Left lung (tissue), 10 donors: ENCODE measurements around the gene ADCY3. TPM values are rescaled to one million over a fixed set of nuclear protein-coding genes. Genes with fewer than 3 reads are reported as not detected.

ENCODE experiments used
- ATAC-seq: fragments of 200-7000 bp; cut with Tn5 transposase; one replicate; pipeline ENCODE4 v1.9.1; 2020; ENCODE audit warnings: moderate library complexity
- DNase-seq, 4 donors: peaks; one replicate each; pipeline ENCODE4 v3.0.0-alpha.2; 2013 to 2020
- H3K27ac ChIP-seq, 2 donors: fragments of 200-600 bp; sonication (generic) in 1 of 2; one replicate each; pipeline versions ENCODE4 v1.5.0 to v1.8.0; 2020 to 2021
- H3K27me3 ChIP-seq, 2 donors: fragments of 200-600 bp; sonication (generic) in 1 of 2; one replicate each; pipeline versions ENCODE4 v1.5.0 to v1.8.0; 2020 to 2021
- H3K36me3 ChIP-seq, 2 donors: fragments of 200-600 bp; sonication (generic) in 1 of 2; one replicate each; pipeline versions ENCODE4 v1.5.0 to v1.8.0; 2020 to 2021
- H3K4me1 ChIP-seq, 2 donors: fragments of 200-600 bp; one replicate each; pipeline ENCODE4 v1.8.0; 2021
- H3K4me3 ChIP-seq, 2 donors: fragments of 200-600 bp; sonication (generic) in 1 of 2; one replicate each; pipeline versions ENCODE4 v1.5.0 to v1.8.0; 2020 to 2021; ENCODE audit warnings: mild to moderate bottlenecking in 1 of 2
- H3K9me3 ChIP-seq, 2 donors: fragments of 200-600 bp; sonication (generic) in 1 of 2; one replicate each; pipeline versions ENCODE4 v1.5.0 to v1.8.0; 2020 to 2021
- intact Hi-C, 2 donors: fragments of 100-400 bp; cut with DNase I; formaldehyde crosslinking; loops; one replicate each; pipeline versions ENCODE4 v1.11.2 to v1.14.2; 2022
- polyA plus RNA-seq, 6 donors: library from polyadenylated mRNA; unstranded; fragments of 120-200 nt; gene quantifications; one replicate each; pipeline ENCODE4 v1.2.1, GENCODE V29; 2013; ENCODE audit not compliant: insufficient read length in 6 of 6
- total RNA-seq, 2 donors: library from RNA; stranded (reverse); fragmentation: NEBNext Ultra II Directional; extraction: Animal tissue kit (Norgen Biotek cat#: 25700); gene quantifications; one replicate each; pipeline ENCODE4 v1.2.1, GENCODE V29; 2021
- TF ChIP-seq, protein P1 (sequence below), 2 donors: fragments of 200-600 bp; sonication (generic) in 1 of 2; IDR thresholded peaks; one replicate each; pipeline versions ENCODE4 v1.5.0 to v1.8.0; 2021; ENCODE audit warnings: antibody characterized with exemption in 2 of 2
- donor health status: DM: no; HTN: yes; CAD: no.
- donor health status: DM: no; HTN: no; CAD: no.

ADCY3 gene
- total and polyA plus RNA-seq, 8 donors, result 31.4 to 50.5 (median 38.8) TPM

DNA sequence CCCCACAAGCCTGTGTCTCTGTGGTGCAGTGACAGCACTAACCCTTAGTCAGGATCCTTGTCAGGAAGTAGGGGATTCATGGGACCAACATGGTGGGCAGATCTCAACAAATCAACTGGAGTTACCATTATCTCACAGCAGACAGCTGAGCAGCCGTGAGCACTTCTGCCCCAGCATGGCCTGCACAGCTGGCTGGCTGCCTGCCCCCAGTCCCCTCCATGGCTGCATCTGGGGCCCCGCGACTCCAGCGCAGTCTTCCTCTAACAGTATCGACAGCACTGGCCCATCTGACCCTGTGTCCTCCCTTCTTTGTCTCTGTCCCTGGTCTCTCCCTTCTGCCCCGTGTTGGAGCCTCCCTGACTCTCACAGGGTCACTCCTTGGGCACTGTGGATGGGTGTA lies 4.7 kb upstream of the ADCY3 start:
- H3K4me1 ChIP-seq, result peaks cover 10 to 20% of the 10 kb centered on the region in 2 donors
- no peak overlapping the region for H3K4me3 ChIP-seq
- ATAC-seq (no peak), DNase-seq (no peak)
- no peak overlapping the region for H3K27ac ChIP-seq
- peaks cover 0 to 27% of the 10 kb centered on the region in 2 donors for H3K27me3 ChIP-seq
- H3K9me3 ChIP-seq, result no peaks in the 10 kb centered on the region
- H3K36me3 ChIP-seq, result no peaks in the 10 kb centered on the region
- intact Hi-C loops, result no loop called here
- TF ChIP-seq, protein P1, sequence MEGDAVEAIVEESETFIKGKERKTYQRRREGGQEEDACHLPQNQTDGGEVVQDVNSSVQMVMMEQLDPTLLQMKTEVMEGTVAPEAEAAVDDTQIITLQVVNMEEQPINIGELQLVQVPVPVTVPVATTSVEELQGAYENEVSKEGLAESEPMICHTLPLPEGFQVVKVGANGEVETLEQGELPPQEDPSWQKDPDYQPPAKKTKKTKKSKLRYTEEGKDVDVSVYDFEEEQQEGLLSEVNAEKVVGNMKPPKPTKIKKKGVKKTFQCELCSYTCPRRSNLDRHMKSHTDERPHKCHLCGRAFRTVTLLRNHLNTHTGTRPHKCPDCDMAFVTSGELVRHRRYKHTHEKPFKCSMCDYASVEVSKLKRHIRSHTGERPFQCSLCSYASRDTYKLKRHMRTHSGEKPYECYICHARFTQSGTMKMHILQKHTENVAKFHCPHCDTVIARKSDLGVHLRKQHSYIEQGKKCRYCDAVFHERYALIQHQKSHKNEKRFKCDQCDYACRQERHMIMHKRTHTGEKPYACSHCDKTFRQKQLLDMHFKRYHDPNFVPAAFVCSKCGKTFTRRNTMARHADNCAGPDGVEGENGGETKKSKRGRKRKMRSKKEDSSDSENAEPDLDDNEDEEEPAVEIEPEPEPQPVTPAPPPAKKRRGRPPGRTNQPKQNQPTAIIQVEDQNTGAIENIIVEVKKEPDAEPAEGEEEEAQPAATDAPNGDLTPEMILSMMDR (IDR thresholded peaks at IDR 0.05), result no peak

DNA sequence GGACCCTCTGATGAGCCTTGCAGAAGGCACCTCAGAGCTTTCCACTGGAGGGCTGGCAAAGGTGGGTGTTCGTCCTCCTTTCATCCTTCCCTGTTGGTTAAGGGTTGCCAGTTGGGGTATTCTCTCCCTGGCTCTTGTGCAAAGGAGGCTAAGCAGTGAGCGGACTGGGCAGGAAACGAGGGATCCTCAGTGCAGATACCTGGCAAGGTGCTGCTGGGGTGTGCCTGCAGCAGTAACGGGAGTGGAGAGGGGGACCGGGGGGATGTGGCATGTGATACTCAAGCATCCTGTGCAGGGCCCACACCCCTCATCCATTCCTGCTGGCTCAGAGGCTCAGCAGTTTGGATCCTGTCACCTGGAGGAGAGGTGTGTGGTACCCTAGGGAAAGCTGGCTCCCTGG lies 4.2 kb upstream of the ADCY3 start:
- DNase-seq, result no peak
- no peaks in the 10 kb centered on the region for H3K9me3 ChIP-seq
- H3K27me3 ChIP-seq, result peaks cover 0 to 31% of the 10 kb centered on the region in 2 donors
- peaks cover 10 to 25% of the 10 kb centered on the region in 2 donors for H3K4me1 ChIP-seq
- intact Hi-C loops, result no loop called here
- TF ChIP-seq, protein P1 (IDR thresholded peaks at IDR 0.05), result no peak
- no peak overlapping the region for H3K4me3 ChIP-seq
- no peak for ATAC-seq
- no peak overlapping the region for H3K27ac ChIP-seq
- H3K36me3 ChIP-seq, result no peaks in the 10 kb centered on the region

DNA sequence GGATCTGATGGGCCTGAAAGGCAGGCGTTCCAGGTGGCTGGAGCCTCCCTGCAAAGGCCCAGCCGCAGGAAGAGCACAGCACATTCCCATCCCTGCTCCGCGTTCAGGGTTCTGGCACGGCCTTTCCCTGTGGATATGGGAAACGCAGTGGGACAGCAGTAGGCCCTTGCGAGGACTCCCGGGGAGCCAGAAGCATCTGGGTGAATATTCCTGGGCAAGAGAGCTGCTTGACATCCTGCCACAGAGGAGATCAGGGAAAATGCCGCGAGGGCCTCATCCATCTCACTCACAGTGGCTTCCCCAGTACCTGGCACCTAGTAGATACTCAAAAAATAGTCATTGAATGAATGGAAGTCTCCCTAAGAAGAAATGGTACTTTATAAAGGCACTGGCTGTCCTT lies 3.1 kb upstream of the ADCY3 start:
- H3K9me3 ChIP-seq, result no peaks in the 10 kb centered on the region
- ATAC-seq (no peak), DNase-seq (no peak)
- H3K27me3 ChIP-seq, result peaks cover 0 to 43% of the 10 kb centered on the region in 2 donors
- TF ChIP-seq, protein P1 (IDR thresholded peaks at IDR 0.05), result no peak
- intact Hi-C loops, result no loop called here
- no peak overlapping the region for H3K4me3 ChIP-seq
- H3K4me1 ChIP-seq, result peaks cover 10 to 37% of the 10 kb centered on the region in 2 donors
- no peak overlapping the region for H3K27ac ChIP-seq
- H3K36me3 ChIP-seq, result no peaks in the 10 kb centered on the region

DNA sequence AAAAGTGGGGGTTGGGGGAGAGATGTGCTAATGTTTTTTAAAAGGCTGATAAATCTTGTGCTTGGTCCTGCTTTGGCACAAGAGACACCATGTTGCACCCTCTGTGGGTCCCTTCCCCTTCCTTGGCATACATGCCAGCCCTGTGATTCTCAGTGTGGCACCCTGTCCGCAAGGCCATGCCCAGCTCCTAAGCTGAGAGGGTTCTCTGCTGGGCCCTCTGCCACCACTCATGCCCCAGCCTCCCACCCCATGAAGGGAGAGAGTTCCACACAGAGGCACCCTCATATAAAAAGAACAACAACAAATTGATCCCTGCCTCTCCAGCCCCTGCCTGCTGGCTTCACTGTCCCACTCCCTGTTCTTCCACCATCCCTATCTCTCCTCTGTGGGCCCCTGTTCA lies 2.5 kb upstream of the ADCY3 start:
- TF ChIP-seq, protein P1 (IDR thresholded peaks at IDR 0.05), result no peak

DNA sequence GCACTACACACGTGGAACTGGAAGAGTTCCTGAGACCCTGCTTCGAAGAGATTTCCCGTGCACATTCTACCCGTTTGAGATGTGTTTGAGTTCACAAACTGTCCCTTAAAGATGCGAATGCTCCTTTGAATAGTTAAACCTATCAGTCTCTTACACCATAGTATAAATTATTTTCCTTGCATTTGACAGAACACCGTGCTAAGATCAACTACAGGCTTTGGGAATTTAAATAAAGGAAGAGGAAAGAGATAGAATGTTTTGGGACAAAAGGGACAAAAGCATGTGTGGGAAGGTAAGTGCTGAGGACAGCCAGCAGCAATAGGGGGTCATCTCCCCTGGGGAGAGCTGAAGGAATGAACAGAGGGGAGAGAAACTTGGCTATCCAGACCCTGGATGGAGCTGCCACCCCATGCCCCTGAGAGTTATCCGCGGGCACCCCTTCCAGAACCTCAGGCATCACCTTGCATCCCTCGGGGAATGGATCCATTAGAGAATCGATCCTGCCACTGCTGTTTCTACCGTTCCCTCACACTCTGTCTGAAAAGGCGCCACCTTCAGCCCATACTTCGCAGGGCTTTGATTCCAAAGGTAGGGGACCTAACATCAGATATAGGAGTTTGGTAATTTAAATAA lies 888 bp upstream of the ADCY3 start:
- Histone ChIP-seq H3K4me1 (peaks cover 0 to 28% of the 10 kb centered on the region in 2 donors), H3K4me3 (peak overlapping the region; percentile 42 to 57), H3K27ac (no peak overlapping the region), H3K27me3 (peaks cover 0 to 39% of the 10 kb centered on the region in 2 donors), H3K36me3 (no peaks in the 10 kb centered on the region), H3K9me3 (no peaks in the 10 kb centered on the region)
- intact Hi-C loops, result no loop called here
- TF ChIP-seq, protein P1 (IDR thresholded peaks at IDR 0.05), result no peak
- no peak for ATAC-seq
- no peak for DNase-seq

More for the DNA sequence above, 2.5 kb upstream of the ADCY3 start:
- Histone ChIP-seq H3K4me1 (peaks cover 10 to 41% of the 10 kb centered on the region in 2 donors), H3K27ac (no peak overlapping the region), H3K4me3 (no peak overlapping the region), H3K27me3 (peaks cover 0 to 47% of the 10 kb centered on the region in 2 donors), H3K9me3 (no peaks in the 10 kb centered on the region), H3K36me3 (no peaks in the 10 kb centered on the region)
- DNase-seq, result no peak
- ATAC-seq, result no peak
- intact Hi-C loops, result no loop called here
